Measurements from ENCODE around the gene GPX4.

Gene GPX4

DNA sequence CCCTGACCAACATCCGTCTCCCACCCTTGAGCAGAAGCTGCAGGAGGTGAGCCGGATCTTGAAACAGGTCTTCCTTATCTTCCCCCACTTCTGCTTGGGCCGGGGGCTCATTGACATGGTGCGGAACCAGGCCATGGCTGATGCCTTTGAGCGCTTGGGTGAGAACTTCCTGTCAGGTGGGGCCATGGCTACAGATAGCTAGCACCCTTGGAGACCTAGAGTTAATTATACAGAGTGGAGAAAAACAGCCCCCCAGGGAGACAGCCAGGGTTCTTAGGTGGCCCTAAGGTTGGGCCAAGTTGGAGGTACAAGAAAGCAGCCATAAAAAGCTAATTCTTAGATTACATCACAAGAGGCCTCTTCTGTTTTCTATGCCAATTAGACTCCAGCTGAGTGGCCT lies 45.7 kb upstream of the GPX4 start:
- TF ChIP-seq, protein P1, sequence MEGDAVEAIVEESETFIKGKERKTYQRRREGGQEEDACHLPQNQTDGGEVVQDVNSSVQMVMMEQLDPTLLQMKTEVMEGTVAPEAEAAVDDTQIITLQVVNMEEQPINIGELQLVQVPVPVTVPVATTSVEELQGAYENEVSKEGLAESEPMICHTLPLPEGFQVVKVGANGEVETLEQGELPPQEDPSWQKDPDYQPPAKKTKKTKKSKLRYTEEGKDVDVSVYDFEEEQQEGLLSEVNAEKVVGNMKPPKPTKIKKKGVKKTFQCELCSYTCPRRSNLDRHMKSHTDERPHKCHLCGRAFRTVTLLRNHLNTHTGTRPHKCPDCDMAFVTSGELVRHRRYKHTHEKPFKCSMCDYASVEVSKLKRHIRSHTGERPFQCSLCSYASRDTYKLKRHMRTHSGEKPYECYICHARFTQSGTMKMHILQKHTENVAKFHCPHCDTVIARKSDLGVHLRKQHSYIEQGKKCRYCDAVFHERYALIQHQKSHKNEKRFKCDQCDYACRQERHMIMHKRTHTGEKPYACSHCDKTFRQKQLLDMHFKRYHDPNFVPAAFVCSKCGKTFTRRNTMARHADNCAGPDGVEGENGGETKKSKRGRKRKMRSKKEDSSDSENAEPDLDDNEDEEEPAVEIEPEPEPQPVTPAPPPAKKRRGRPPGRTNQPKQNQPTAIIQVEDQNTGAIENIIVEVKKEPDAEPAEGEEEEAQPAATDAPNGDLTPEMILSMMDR (IDR thresholded peaks at IDR 0.05; ENCODE audit: borderline replicate concordance, control extremely low read depth, extremely low read depth, insufficient read depth, missing control alignments) = no peak
- in situ Hi-C loops (cut with MboI; ENCODE audit: low sequenced_read_pairs, unreplicated experiment) = no loop called here

GRCh38 chr19:1060689-1061088 lies 43.1 kb upstream of the GPX4 start:
- TF ChIP-seq, protein P1 (IDR thresholded peaks at IDR 0.05; ENCODE audit: borderline replicate concordance, control extremely low read depth, extremely low read depth, insufficient read depth, missing control alignments) = no peak
- DNase-seq (ENCODE audit: low spot score) = no peak
- in situ Hi-C loops (cut with MboI; ENCODE audit: low sequenced_read_pairs, unreplicated experiment) = no loop called here

More for the DNA sequence above, 45.7 kb upstream of the GPX4 start:
- DNase-seq (ENCODE audit: low spot score) = no peak

- in situ Hi-C loops (cut with MboI; ENCODE audit: low sequenced_read_pairs, unreplicated experiment) = no loop called here
- no peak for DNase-seq (ENCODE audit: low spot score)
- TF ChIP-seq, protein P1 (IDR thresholded peaks at IDR 0.05; ENCODE audit: borderline replicate concordance, control extremely low read depth, extremely low read depth, insufficient read depth, missing control alignments) = no peak
Measured at GRCh38 chr19:1061987-1062386, 41.8 kb upstream of the GPX4 start.

DNA sequence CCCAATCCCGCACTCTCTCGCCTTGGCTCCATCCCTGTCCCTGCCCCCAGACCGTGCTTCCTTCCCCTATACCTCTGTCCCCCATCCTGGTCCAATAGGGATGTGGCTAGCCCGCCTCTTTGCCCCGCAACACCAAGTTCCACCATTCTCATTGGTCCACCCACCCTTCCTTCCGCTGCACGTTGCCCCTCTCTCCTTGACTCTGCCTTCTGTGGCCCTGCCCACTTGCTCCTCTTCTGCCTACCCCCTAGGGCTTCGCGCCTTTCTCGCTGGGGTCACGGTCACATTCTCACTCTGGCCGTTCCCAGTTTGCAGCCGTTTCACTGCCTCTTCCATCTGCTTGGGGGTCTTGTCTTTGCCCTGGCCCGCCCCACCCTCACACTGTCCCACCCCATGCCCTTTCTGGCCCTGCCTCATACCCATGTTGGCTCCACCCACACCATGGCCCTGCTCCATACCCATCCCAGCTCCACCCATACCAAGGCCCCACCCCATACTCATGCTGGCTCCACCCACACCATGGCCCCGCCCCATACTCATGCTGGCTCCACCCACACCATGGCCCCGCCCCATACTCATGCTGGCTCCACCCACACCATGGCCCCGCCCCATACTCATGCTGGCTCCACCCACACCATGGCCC lies 41.3 kb upstream of the GPX4 start:
- peak; percentile 71 for DNase-seq (ENCODE audit: low spot score)
- in situ Hi-C loops (cut with MboI; ENCODE audit: low sequenced_read_pairs, unreplicated experiment) = no loop called here
- TF ChIP-seq, protein P1 (IDR thresholded peaks at IDR 0.05; ENCODE audit: borderline replicate concordance, control extremely low read depth, extremely low read depth, insufficient read depth, missing control alignments) = no peak

- in situ Hi-C loops (cut with MboI; ENCODE audit: low sequenced_read_pairs, unreplicated experiment) = no loop called here
- TF ChIP-seq, protein P1 (IDR thresholded peaks at IDR 0.05; ENCODE audit: borderline replicate concordance, control extremely low read depth, extremely low read depth, insufficient read depth, missing control alignments) = no peak
- DNase-seq (ENCODE audit: low spot score) = peak; percentile 72
Measured at GRCh38 chr19:1063030-1063908, 40.5 kb upstream of the GPX4 start.

DNA sequence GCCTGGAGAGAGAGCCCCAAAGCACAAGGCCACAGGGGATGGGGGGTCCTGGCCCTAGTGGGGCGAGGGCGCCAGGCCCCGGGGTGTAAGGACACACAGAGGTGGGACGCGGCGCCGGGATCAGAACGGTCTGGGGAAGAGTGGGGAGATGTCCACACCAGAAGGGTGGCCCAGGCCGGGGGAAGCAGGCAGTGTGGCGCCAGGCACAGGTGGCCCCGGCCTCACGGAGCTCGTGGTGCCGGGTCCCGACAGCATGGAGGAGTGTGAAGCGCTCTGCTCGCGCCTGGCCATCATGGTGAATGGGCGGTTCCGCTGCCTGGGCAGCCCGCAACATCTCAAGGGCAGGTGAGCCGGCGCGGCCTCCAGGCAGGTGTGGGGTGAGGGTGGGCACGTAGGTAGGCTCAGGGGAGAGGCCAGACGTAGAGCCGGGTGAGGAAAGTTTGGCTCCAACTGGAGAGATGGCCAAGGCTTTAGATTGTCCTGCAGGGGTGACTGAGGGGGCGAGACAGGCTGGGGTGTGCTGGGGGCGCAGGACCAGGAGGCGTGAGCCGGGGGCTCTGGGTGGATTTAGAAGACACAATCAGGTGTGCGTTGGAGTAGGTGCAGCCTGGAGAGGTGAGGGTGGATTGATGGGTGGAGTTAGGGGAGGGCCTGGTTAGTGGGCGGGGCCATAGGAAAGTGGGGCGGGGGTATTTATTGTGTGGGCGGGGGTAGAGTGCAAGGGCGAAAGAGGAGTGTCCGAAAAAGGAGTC lies 39.7 kb upstream of the GPX4 start:
- DNase-seq (ENCODE audit: low spot score) = no peak
- TF ChIP-seq, protein P1 (IDR thresholded peaks at IDR 0.05; ENCODE audit: borderline replicate concordance, control extremely low read depth, extremely low read depth, insufficient read depth, missing control alignments) = no peak
- in situ Hi-C loops (cut with MboI; ENCODE audit: low sequenced_read_pairs, unreplicated experiment) = no loop called here
